ENCODE results near the gene KNDC1. TPM values are rescaled to one million over a fixed set of nuclear protein-coding genes. Genes with fewer than 3 reads are reported as not detected.

Gene KNDC1
- total and polyA plus RNA-seq, 8 donors = 0.05 to 1.7 (median 0.58) TPM; not detected in 1

DNA sequence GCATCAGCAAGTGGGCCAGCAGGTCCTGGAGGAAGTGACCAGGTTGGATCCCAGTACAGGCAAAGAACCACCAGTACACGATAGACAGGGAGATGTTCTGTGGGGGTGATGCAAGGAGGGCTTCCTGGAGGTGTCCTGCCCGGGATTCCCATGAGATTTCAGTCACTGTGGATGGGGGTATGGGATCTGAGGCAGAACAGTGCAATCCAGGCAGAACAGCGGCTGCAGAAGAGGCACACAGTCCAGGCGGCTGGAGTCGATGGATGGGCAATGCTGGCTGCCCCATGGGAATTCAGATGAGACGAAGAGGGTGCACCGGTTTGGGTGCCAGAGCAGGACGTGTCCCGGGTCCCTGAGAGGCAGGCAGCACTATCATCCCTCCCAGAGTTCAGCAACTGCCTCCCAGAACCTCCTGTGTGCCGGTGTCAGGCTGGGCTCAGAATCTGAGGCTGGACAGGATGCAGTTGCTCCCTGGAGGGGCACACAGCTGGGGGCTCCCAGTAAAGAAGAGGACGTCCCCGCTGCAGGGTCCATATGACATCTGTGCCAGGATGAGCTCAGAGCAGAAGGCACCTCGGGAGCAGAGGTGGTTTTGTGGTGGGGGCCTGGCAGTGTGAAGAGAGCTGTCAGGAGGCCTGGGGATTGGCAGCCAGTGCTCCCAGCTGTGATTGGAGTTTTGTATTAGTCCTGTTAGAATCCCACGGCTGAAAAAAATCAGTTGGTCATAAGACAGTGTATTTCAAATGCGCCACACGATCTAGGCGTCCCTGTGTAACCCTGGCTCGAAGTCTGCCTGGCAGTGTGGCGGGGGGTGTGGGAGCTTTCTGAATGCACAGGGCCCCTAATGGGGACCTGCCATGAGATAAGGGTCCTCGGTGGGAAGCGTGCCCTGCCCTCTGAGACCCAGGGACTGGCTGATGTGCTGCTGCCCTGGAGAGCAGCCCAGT lies 3.2 kb downstream of the KNDC1 start:
- Histone ChIP-seq H3K4me1 (peaks cover 13 to 26% (median 24%) of the 10 kb centered on the region in 4 donors), H3K9me3 (no peaks in the 10 kb centered on the region), H3K36me3 (no peaks in the 10 kb centered on the region), H3K27ac (no peak overlapping the region), H3K27me3 (peaks cover 3 to 98% (median 40%) of the 10 kb centered on the region in 3 donors), H3K4me3 (no peak overlapping the region)
- TF ChIP-seq EP300 (IDR thresholded peaks at IDR 0.05) (no peak), POLR2A (IDR thresholded peaks at IDR 0.05) (no peak), CTCF (IDR thresholded peaks at IDR 0.05) (no peak), POLR2AphosphoS5 (IDR thresholded peaks at IDR 0.05) (no peak)
- no peak for DNase-seq
- WGBS, 5 donors = 77 to 81% (median 78%) methylated on average over 20 to 21 of the region's 21 CpGs
- intact Hi-C loops (cut with DNase I; ENCODE audit: low total_unique reads) = no loop called here

GRCh38 chr10:133163889-133164815 lies 4.1 kb downstream of the KNDC1 start:
- H3K36me3 ChIP-seq = no peaks in the 10 kb centered on the region
- no peak for DNase-seq
- TF ChIP-seq CTCF (IDR thresholded peaks at IDR 0.05) (no peak), POLR2A (IDR thresholded peaks at IDR 0.05) (no peak), EP300 (IDR thresholded peaks at IDR 0.05) (no peak), POLR2AphosphoS5 (IDR thresholded peaks at IDR 0.05) (no peak)
- peaks cover 13 to 25% (median 22%) of the 10 kb centered on the region in 4 donors for H3K4me1 ChIP-seq
- H3K27ac ChIP-seq = no peak overlapping the region
- H3K9me3 ChIP-seq = no peaks in the 10 kb centered on the region
- WGBS, 5 donors = 67 to 83% (median 82%) methylated on average over 23 to 31 of the region's 31 CpGs
- no peak overlapping the region for H3K4me3 ChIP-seq
- H3K27me3 ChIP-seq = peaks cover 3 to 90% (median 37%) of the 10 kb centered on the region in 3 donors
- intact Hi-C loops (cut with DNase I; ENCODE audit: low total_unique reads) = no loop called here

DNA sequence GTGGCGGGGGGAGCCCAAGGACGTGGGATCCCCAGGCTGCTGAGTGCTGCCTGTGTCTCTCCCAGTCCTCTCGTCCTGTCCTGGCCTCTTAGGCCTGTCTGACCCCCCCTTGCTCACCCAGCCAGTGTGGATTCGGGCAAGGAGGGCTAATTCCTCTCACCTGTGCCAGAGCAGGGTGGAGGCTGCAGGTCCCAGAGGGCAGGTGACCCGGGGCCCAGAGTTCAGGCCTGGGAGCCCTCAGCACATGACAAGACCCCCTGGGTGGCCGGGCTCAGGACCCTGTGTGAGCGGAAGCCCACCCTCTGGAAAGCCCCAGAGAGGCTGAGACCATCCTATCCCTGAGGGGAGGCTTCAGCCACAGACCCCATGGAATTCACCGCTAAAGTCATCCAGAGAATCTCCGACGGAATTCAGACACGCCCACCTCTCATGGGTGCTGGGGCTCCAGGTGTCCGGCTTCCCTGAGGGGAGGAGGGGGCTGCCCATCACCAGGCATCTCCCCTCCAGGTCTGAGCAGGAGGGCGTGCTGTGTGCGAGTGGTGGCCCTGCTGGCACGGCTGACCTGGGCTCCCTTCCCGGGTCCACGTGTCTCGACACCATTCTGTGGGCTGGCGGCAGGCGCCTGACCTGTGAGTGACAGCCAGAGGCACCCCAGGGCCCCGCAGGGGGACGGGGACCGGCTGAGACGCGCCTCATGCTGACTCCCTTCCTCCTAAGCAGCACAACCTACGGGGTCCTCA lies 5.0 kb downstream of the KNDC1 start:
- H3K27me3 ChIP-seq = peaks cover 3 to 82% (median 29%) of the 10 kb centered on the region in 3 donors
- DNase-seq = no peak
- H3K4me3 ChIP-seq = no peak overlapping the region
- no peak overlapping the region for H3K27ac ChIP-seq
- intact Hi-C loops (cut with DNase I; ENCODE audit: low total_unique reads) = no loop called here
- no peaks in the 10 kb centered on the region for H3K9me3 ChIP-seq
- peaks cover 13 to 16% (median 15%) of the 10 kb centered on the region in 4 donors for H3K4me1 ChIP-seq
- WGBS, 5 donors = 74 to 83% (median 82%) methylated on average over 11 to 26 of the region's 26 CpGs
- no peaks in the 10 kb centered on the region for H3K36me3 ChIP-seq
- TF ChIP-seq EP300 (IDR thresholded peaks at IDR 0.05) (no peak), POLR2AphosphoS5 (IDR thresholded peaks at IDR 0.05) (no peak), CTCF (IDR thresholded peaks at IDR 0.05) (no peak), POLR2A (IDR thresholded peaks at IDR 0.05) (no peak)
